Measurements from ENCODE around the gene IQSEC1. TPM values are rescaled to one million over a fixed set of nuclear protein-coding genes. Genes with fewer than 3 reads are reported as not detected.

IQSEC1 gene
- polyA plus RNA-seq (2012; ENCODE audit: missing spikeins), result 11.1 TPM

GRCh38 chr3:13073326-13074005, at the start of gene IQSEC1:
TSS of gene IQSEC1 (minus strand) at chr3:13073429. CDS start at chr3:13073014, 415 bp downstream.
- FAIRE-seq, result peak; percentile 86
- peak; percentile 86 for DNase-seq (ENCODE audit: insufficient read length)
- TF ChIP-seq POLR2A (IDR thresholded peaks at IDR 0.05; ENCODE audit: low read depth, low read length) (no peak), POLR2AphosphoS5 (IDR thresholded peaks at IDR 0.05; ENCODE audit: low read depth, low read length) (no peak), TAF1 (IDR thresholded peaks at IDR 0.05; ENCODE audit: borderline replicate concordance, low read depth, low read length) (no peak)

- DNase-seq (ENCODE audit: insufficient read length) (no peak), FAIRE-seq (no peak)
- no peak for TF ChIP-seq POLR2A (IDR thresholded peaks at IDR 0.05; ENCODE audit: low read depth, low read length)
- no peak for TF ChIP-seq POLR2AphosphoS5 (IDR thresholded peaks at IDR 0.05; ENCODE audit: low read depth, low read length)
- TF ChIP-seq TAF1 (IDR thresholded peaks at IDR 0.05; ENCODE audit: borderline replicate concordance, low read depth, low read length), result no peak
These were observed 49.1 kb upstream of the IQSEC1 start for GRCh38 chr3:13122081-13123012.

GRCh38 chr3:13121553-13122001, 48.3 kb upstream of the IQSEC1 start:
- DNase-seq (ENCODE audit: insufficient read length) (no peak), FAIRE-seq (no peak)
- TF ChIP-seq POLR2AphosphoS5 (IDR thresholded peaks at IDR 0.05; ENCODE audit: low read depth, low read length), result no peak
- TF ChIP-seq POLR2A (IDR thresholded peaks at IDR 0.05; ENCODE audit: low read depth, low read length), result no peak
- TF ChIP-seq TAF1 (IDR thresholded peaks at IDR 0.05; ENCODE audit: borderline replicate concordance, low read depth, low read length), result no peak

GRCh38 chr3:13120928-13121552, 47.8 kb upstream of the IQSEC1 start:
- TF ChIP-seq POLR2A (IDR thresholded peaks at IDR 0.05; ENCODE audit: low read depth, low read length) (no peak), POLR2AphosphoS5 (IDR thresholded peaks at IDR 0.05; ENCODE audit: low read depth, low read length) (no peak), TAF1 (IDR thresholded peaks at IDR 0.05; ENCODE audit: borderline replicate concordance, low read depth, low read length) (no peak)
- FAIRE-seq, result no peak
- DNase-seq (ENCODE audit: insufficient read length), result no peak

GRCh38 chr3:13120289-13120927, 47.2 kb upstream of the IQSEC1 start:
- no peak for FAIRE-seq
- no peak for DNase-seq (ENCODE audit: insufficient read length)
- TF ChIP-seq POLR2AphosphoS5 (IDR thresholded peaks at IDR 0.05; ENCODE audit: low read depth, low read length) (no peak), POLR2A (IDR thresholded peaks at IDR 0.05; ENCODE audit: low read depth, low read length) (no peak), TAF1 (IDR thresholded peaks at IDR 0.05; ENCODE audit: borderline replicate concordance, low read depth, low read length) (no peak)

- TF ChIP-seq POLR2A (IDR thresholded peaks at IDR 0.05; ENCODE audit: low read depth, low read length) (no peak), POLR2AphosphoS5 (IDR thresholded peaks at IDR 0.05; ENCODE audit: low read depth, low read length) (no peak), TAF1 (IDR thresholded peaks at IDR 0.05; ENCODE audit: borderline replicate concordance, low read depth, low read length) (no peak)
- FAIRE-seq (no peak), DNase-seq (ENCODE audit: insufficient read length) (no peak)
These were observed 46.4 kb upstream of the IQSEC1 start for GRCh38 chr3:13119471-13120220.

GRCh38 chr3:13116426-13116825, 43.2 kb upstream of the IQSEC1 start:
- FAIRE-seq (no peak), DNase-seq (ENCODE audit: insufficient read length) (no peak)
- TF ChIP-seq POLR2A (IDR thresholded peaks at IDR 0.05; ENCODE audit: low read depth, low read length), result no peak
- TF ChIP-seq TAF1 (IDR thresholded peaks at IDR 0.05; ENCODE audit: borderline replicate concordance, low read depth, low read length), result no peak
- no peak for TF ChIP-seq POLR2AphosphoS5 (IDR thresholded peaks at IDR 0.05; ENCODE audit: low read depth, low read length)

GRCh38 chr3:13115991-13116390, 42.8 kb upstream of the IQSEC1 start:
- no peak for TF ChIP-seq POLR2AphosphoS5 (IDR thresholded peaks at IDR 0.05; ENCODE audit: low read depth, low read length)
- TF ChIP-seq TAF1 (IDR thresholded peaks at IDR 0.05; ENCODE audit: borderline replicate concordance, low read depth, low read length), result no peak
- no peak for TF ChIP-seq POLR2A (IDR thresholded peaks at IDR 0.05; ENCODE audit: low read depth, low read length)
- no peak for FAIRE-seq
- no peak for DNase-seq (ENCODE audit: insufficient read length)

GRCh38 chr3:13115576-13115910, 42.3 kb upstream of the IQSEC1 start:
- FAIRE-seq (no peak), DNase-seq (ENCODE audit: insufficient read length) (no peak)
- no peak for TF ChIP-seq TAF1 (IDR thresholded peaks at IDR 0.05; ENCODE audit: borderline replicate concordance, low read depth, low read length)
- no peak for TF ChIP-seq POLR2AphosphoS5 (IDR thresholded peaks at IDR 0.05; ENCODE audit: low read depth, low read length)
- no peak for TF ChIP-seq POLR2A (IDR thresholded peaks at IDR 0.05; ENCODE audit: low read depth, low read length)

- no peak for DNase-seq (ENCODE audit: insufficient read length)
- FAIRE-seq, result no peak
- TF ChIP-seq POLR2A (IDR thresholded peaks at IDR 0.05; ENCODE audit: low read depth, low read length) (no peak), POLR2AphosphoS5 (IDR thresholded peaks at IDR 0.05; ENCODE audit: low read depth, low read length) (no peak), TAF1 (IDR thresholded peaks at IDR 0.05; ENCODE audit: borderline replicate concordance, low read depth, low read length) (no peak)
These were observed 41.8 kb upstream of the IQSEC1 start for GRCh38 chr3:13114811-13115575.

Measured in GM12892 (cell line).